ENCODE results near the gene ADGRF5.

The ADGRF5 gene

GRCh38 chr6:46914279-46914810 lies 7.4 kb downstream of the ADGRF5 start:
- Histone ChIP-seq H3K27ac (no peak overlapping the region), H3K4me1 (ENCODE audit: control insufficient read depth in 1 of 2, insufficient read depth in 1 of 2, low read depth in 1 of 2, low read length in 1 of 2) (no peaks in the 10 kb centered on the region), H3K36me3 (no peaks in the 10 kb centered on the region), H3K4me3 (ENCODE audit: low read depth in 1 of 2, low read length in 1 of 2) (no peak overlapping the region), H3K9me3 (no peaks in the 10 kb centered on the region), H3K27me3 (no peaks in the 10 kb centered on the region)
- TF ChIP-seq CTCF (IDR thresholded peaks at IDR 0.05), result no peak

- H3K27me3 ChIP-seq, result no peaks in the 10 kb centered on the region
- no peak for TF ChIP-seq CTCF (IDR thresholded peaks at IDR 0.05)
- H3K9me3 ChIP-seq, result no peaks in the 10 kb centered on the region
- no peak overlapping the region for H3K4me3 ChIP-seq (ENCODE audit: low read depth in 1 of 2, low read length in 1 of 2)
- no peaks in the 10 kb centered on the region for H3K4me1 ChIP-seq (ENCODE audit: control insufficient read depth in 1 of 2, insufficient read depth in 1 of 2, low read depth in 1 of 2, low read length in 1 of 2)
- H3K36me3 ChIP-seq, result no peaks in the 10 kb centered on the region
- no peak overlapping the region for H3K27ac ChIP-seq
Observed at GRCh38 chr6:46909371-46909770, 12.4 kb downstream of the ADGRF5 start.

- Histone ChIP-seq H3K27me3 (no peaks in the 10 kb centered on the region), H3K4me1 (ENCODE audit: control insufficient read depth in 1 of 2, insufficient read depth in 1 of 2, low read depth in 1 of 2, low read length in 1 of 2) (no peaks in the 10 kb centered on the region), H3K4me3 (ENCODE audit: low read depth in 1 of 2, low read length in 1 of 2) (no peak overlapping the region), H3K27ac (no peak overlapping the region), H3K9me3 (no peaks in the 10 kb centered on the region), H3K36me3 (no peaks in the 10 kb centered on the region)
- no peak for TF ChIP-seq CTCF (IDR thresholded peaks at IDR 0.05)
Observed at GRCh38 chr6:46906776-46907175, 15.0 kb downstream of the ADGRF5 start.

GRCh38 chr6:46904117-46904516 lies 17.6 kb downstream of the ADGRF5 start:
- no peak overlapping the region for H3K4me3 ChIP-seq (ENCODE audit: low read depth in 1 of 2, low read length in 1 of 2)
- H3K27ac ChIP-seq, result no peak overlapping the region
- no peaks in the 10 kb centered on the region for H3K4me1 ChIP-seq (ENCODE audit: control insufficient read depth in 1 of 2, insufficient read depth in 1 of 2, low read depth in 1 of 2, low read length in 1 of 2)
- no peak for TF ChIP-seq CTCF (IDR thresholded peaks at IDR 0.05)
- no peaks in the 10 kb centered on the region for H3K9me3 ChIP-seq
- H3K36me3 ChIP-seq, result no peaks in the 10 kb centered on the region
- no peaks in the 10 kb centered on the region for H3K27me3 ChIP-seq

GRCh38 chr6:46903175-46903574 lies 18.6 kb downstream of the ADGRF5 start:
- no peaks in the 10 kb centered on the region for H3K27me3 ChIP-seq
- no peaks in the 10 kb centered on the region for H3K4me1 ChIP-seq (ENCODE audit: control insufficient read depth in 1 of 2, insufficient read depth in 1 of 2, low read depth in 1 of 2, low read length in 1 of 2)
- no peaks in the 10 kb centered on the region for H3K9me3 ChIP-seq
- H3K27ac ChIP-seq, result no peak overlapping the region
- no peaks in the 10 kb centered on the region for H3K36me3 ChIP-seq
- no peak for TF ChIP-seq CTCF (IDR thresholded peaks at IDR 0.05)
- H3K4me3 ChIP-seq (ENCODE audit: low read depth in 1 of 2, low read length in 1 of 2), result no peak overlapping the region

- Histone ChIP-seq H3K4me3 (ENCODE audit: low read depth in 1 of 2, low read length in 1 of 2) (no peak overlapping the region), H3K27me3 (no peaks in the 10 kb centered on the region), H3K4me1 (ENCODE audit: control insufficient read depth in 1 of 2, insufficient read depth in 1 of 2, low read depth in 1 of 2, low read length in 1 of 2) (no peaks in the 10 kb centered on the region), H3K36me3 (no peaks in the 10 kb centered on the region), H3K9me3 (no peaks in the 10 kb centered on the region), H3K27ac (no peak overlapping the region)
- TF ChIP-seq CTCF (IDR thresholded peaks at IDR 0.05), result no peak
Observed at GRCh38 chr6:46901882-46902314, 19.8 kb downstream of the ADGRF5 start.

All from neutrophil (primary cell).